DMS79 treated with DMSO at 0.1 percent for 48 hours (cell line): ENCODE results near the gene DENND1A.
A peak's percentile ranks its signal among the peaks of the same experiment; 100 is the strongest.

Experiments used
- DNase-seq: peaks from one replicate; lab custom pipeline; 2025; lab: John Stamatoyannopoulos, UW

DENND1A gene

DNA sequence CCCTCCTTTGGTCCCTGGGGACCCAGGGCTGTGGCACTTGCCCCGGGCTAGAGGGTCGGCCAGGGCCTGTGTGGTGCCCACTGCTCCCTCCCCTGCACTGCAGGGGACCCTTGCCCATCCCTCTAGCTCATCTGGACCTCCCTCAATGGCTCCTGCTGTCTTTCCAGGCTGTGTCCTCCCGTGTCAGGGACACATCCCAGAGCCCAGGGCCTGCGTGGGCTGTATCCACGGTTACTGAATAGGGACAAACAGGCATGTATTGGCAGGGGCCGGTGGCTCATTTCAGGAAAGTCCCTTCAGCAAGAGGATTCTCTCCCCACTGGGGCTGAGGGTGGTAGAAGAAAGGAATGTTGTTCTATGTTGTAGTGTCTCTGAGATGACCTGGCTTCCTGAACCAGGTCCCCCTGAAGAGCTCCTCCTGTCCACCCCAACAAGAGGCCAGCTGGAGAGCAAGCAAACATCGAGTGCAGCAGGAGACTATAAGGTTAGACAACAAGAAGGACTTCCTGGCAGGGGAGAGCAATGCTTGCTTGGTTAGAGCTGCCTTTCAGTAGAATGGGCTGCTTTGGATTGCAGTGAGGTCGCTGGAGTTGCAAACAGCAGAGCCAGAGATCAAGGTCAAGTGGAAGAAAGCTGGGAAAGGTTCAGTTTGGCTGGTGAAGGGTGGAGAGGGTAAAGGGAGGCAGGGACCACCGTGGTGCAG is 575.0 kb downstream of the DENND1A start:
- no peak for DNase-seq

DNA sequence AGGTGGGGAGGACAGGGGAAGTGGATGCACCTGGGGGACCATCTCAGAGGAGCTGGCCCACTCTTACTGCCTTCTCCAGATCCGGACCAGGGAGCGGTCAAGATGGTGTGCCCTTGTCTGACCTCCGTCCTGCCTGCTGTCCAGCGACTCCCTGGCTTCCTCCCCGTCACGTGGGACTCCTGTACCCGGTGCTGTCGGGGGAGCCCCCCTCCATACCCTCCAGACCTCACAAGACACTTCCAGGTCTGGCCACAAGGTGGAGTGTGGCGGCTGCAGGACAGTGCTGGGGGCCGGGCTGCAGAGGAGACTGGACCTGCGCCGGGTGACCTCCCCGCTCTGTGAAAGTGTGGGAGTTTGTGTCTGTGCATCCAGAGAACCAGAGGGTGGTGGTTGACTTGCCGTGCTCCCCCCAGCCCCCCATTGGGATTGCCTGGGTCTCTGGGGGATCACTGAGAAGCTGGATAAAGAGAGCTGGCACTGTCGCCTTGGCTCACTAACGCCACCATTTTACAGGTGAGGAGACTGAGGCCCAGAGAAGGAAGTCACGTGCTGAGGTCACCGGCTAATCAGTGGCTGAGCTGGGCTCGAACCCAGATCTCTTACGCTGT is 575.8 kb downstream of the DENND1A start:
- DNase-seq: no peak

DNA sequence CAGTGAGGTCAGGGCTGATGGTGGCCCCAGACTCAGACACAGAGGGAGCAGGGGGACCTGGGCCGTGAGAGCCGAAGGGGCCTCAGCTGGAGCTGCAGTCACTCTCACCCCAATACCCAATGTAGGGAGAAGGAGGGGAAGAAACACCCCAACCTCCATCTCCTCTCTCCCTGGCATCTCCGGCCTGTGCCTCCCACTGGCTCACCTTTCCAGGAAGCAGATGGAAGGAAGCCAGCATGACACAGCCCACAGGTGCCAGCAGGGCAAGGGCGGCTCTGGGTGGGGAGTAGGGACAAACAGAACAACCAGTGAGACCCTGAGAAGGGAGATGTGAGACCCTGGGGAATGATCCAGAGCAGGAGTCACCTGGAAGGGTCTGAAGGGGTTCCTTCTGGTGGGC is 576.9 kb downstream of the DENND1A start:
- DNase-seq: no peak

DNA sequence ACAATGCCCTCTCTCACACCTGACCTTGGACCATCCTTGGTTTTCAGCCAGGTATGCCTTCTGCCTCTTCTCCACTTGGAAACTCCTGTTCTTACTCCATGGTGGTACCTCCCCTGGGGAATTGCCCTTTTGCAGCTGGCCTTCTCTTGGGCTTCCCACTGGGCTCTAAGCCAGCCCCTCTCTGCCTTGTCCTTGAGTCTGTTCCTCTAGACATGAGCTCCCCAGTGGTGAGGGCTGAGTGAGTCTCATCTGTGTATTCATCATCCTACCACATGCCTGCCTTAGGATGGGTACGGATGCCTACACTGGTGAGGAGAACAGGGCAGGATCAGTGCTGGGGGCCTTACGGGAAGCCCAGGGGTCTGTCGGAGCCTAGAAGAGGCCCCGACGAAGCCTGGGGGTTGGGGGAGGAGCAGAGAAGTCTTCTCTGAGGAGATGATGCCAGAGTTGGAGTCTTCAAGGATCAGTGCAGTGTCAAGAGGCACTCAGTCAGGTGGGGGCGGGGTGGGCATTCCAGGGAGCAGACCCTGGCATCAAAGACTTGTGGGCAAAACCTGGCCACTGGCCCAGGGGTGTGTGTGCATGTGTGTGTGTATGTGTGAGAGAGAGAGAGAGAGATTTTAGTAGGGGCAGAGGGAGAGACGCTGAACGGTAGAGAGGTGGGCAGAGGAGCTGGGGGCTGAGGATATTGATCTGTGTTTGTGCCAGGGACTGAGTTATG is 579.2 kb downstream of the DENND1A start:
- DNase-seq: peak; percentile 93

DNA sequence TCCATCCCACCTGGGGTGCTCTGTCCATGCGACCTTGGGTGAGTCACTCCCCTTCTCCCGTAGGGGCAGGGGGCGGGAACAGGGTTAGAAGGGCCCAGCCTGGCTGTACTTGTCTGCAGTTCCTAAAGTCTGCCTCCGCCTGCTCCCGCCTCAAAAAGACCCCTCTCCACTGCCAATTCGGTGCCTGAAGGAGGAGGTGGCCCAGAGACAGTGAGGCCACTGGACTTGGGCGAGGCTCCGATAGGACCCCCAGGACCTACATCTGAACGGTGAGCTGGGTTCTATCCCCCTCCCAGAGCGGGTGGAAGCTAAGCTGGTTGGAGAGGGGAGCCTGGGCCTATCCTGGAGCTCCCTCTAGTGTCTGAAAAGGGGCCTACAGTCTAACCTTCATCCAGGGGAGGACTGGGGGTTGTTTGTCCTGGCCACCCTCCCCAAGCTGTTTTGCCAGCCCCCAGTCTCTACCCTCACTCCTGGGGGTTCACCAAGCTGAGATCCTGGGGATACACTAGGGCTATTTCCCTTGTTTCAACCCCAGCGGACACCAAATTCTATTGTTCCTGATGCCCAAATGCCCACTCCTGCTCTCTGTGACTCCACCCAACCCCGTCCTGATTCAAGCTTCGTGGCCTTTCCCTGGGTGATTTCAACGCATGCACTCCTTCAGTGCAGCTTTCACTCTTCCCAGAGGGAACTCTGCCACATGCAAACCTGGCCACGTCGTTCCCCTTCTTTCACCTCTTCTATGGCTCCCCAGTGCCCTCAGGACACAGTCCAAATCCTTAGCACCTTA is 580.0 kb downstream of the DENND1A start:
- DNase-seq: peak; percentile 77

DNA sequence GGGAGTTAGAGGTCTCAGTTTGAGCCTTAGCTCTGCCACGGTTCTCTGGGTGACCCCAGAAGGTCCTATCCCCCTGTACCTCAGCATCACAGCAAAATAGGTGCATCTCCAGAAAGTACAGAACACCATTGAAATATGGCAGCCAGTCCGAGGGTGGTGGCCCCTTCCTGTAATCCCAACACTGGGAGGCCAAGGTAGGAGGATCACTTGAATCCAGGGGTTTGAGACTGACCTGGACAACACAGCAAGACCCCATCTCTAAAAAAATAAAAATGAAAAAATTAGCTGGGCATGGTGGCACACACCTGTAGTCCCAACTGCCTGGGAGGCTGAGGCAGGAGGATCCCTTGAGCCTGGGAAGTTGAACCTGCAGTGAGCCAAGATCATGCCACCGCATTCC is 580.9 kb downstream of the DENND1A start:
- DNase-seq: no peak

DNA sequence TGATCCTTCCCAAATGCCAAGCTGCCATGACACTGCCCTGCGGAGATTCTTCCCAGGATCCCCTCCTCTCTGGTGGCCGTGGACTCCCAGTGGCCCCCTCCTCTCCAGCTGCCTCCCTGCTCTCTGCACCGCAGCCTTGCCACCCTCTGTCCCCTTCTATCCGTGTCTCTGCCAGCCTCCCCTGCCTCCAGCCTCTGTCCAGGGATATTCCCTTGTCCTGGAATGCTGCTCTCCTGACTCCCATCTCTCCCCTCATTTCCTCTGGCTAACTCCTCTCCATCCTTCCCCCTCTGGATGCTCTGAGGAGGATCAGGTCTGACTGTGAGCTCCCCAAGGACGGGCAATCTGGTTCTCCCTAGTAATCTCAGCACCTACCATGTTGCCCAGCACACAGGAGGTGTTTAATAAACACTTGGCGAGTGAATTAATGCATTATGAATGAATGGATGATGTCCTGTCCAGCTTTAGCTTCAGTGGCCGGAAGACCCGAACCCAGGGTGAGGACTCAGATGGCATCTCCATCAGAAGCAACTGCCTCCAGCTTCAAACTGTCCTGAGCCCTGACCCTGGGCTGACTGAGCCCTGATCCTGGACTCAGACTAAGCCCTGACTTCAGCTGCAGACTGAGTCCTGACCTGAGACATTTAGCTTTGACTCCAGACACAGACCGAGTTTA is 581.5 kb downstream of the DENND1A start:
- no peak for DNase-seq

DNA sequence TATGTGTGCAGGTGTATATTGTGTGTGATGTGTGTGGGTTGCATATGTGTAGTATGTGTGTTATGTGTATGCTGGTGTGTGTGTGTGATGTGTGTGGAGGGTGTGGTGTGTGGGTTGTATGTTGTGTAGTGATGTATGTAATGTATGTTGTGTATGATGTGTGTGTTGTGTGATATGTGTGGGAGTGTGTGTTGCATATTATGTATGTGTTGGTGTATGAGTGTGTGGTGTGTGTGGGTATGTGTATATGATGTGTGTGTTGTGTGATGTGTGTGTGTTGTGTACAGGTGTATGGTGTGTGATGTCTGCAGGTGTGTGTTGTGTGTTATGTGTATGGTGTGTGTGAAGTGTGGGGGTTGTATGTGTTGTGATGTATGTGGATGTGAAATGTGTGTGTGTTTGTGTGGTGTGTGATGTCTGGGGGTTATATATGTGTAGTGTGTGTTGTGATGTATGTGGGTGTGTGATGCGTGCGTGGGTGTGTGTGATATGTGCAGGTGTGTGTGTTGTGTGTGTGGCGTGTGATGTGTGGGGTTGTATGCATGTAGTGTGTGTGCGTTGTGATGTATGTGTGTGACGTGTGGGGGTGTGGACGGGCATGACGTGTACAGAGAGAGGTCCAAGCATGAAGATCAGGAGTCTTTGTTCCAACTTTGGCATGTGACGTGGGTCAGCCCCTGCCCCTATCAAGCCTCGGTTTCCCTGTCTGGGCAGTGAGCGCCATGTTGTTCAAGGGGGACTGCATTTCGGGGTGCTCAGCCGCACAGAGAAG is 582.5 kb downstream of the DENND1A start:
- DNase-seq: no peak

DNA sequence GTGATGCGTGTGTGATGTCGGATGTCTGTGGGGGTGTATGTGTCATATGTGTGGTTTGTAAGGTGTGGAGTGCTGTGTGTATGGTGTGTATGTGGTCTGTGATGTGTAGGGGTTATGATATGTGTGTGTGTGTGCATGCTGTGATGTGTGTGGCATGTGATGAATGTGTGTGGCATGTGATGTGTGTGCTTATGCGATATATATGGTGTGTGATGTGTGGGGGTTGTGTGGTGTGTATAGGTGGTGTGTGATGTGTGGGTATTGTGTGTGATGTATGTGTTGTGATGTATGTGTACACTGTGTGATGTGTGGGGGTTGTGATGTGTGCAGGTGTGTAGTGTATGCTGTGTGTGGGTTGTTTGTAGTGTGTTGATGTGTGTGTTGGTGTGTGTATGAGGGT is 583.1 kb downstream of the DENND1A start:
- no peak for DNase-seq

DNA sequence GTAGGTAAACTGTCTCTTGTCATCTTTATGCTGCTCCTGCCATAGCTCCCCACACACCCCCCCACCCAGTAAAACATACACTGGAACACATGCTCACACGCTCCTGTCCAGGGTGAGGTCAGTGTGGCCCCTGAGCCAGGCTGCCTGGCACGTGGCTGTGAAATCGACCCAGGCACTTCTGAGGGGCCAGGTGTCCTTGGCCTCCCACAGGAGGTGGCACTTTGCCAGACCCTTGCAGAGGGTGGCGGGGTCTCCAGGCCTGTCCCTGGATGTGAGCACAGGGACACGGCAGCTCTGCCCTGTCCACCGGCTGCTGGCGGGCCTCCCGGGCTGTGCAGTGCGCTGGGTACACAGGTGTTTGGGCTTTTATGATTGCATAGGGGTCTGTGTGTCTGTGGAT is 583.9 kb downstream of the DENND1A start:
- peak; percentile 41 for DNase-seq

DNA sequence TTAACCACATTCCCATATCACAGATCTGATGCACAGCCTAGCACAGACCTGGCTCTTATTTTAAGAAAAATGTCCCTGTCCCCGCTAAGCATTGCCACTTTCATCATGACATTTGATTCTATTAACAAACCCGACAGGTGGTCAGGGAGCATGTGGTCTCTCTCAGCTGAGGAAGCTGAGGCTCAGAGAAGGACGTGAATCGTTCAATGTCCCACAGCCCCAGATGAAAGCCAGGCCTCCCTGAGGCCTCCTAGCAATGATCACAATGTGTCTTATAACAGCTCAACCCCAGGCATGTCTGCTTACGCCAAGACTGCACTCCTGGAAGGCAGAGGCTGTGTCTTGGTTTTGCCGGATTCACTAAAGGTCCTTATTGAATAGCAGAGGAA is 584.4 kb downstream of the DENND1A start:
- DNase-seq: peak; percentile 41

DNA sequence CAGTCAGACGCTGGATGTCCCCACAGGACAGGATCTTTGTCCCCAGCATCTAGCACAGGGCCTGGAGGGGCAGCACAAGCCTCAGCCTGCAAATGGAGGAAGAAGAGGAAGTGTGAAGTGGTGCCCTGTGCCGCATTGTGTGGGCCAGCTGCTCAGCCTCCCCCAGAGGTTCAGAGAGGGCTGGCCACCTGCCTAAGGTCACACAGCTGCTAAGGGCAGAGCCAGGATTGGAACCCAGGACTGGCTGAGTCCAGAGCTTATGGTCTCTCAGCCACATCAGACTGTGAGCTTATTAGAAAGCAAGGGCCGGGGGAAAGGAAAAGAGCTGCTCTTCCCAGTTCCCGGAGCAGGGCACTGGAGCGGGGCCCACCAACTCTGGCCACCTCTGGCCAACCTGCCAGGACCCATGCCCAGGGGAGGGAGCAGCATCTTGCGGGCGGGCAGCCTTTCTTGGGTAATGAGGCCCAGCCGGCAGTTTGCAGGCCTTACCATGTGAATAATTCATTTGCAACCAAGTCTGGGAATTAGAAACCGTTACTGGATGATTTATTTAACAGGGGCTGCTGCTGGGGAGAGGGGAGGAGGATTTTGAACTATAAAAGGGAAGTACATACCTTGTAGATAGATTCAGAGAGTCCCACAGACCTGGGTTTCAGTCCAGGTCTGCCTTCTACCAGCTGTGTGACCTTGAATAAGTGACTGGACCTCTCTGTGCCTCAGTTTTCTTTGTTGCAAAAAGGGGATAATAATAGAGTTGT is 585.6 kb downstream of the DENND1A start:
- DNase-seq: no peak

DNA sequence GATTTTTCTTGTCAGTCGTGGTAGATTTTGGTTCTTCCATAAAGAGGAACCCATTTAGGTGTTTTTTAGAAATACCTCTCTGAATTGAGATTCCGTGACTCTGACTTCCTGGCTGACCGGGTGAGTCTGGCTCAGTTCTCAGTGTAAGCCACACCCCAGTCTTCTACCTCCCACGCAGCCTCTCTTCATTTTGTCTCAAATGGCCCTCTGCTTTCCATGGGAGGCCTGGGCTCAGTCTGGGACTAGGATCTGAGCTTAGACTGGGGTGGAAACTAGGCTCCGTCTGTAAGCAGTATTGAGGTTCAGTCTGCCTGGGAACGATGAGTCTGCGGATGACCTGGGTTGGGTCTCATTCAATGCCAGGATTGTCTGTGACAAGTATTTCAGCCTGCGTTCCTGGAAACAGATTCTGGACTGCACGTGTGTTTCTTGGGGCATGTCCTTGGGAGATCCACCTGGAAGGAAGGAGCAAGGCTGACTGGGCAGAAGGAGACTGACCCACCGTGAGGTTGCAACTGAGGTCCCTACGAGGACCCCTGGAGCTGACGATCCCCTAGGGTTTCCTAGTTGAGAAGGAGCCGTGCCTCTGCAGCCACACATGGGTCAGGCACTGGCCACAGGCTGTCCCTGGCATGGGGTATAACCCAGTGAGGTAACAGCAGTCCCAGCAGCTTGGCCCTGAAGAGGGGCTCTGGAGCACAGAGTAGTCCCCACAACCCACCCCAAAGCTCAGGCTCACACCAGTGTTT is 586.3 kb downstream of the DENND1A start:
- no peak for DNase-seq

DNA sequence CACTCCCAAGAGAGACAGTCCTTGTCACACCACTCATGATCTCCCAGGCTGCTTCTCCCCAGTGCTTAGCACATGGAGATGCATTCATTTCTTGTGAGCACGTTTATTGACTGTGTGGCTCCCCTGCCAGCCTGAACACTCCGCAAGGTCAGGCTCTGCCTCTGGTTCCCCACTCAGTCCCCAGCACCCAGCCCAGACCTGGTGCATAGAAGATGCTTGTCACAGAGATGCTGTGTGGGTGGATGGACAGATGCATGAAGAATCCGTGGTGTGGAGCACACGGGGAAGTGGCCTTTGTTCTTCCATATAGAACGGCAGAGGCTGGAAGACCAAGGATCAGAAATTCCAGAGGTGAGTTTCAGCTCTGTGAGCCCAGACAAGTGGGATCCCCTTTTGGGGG is 587.7 kb downstream of the DENND1A start:
- DNase-seq: no peak

DNA sequence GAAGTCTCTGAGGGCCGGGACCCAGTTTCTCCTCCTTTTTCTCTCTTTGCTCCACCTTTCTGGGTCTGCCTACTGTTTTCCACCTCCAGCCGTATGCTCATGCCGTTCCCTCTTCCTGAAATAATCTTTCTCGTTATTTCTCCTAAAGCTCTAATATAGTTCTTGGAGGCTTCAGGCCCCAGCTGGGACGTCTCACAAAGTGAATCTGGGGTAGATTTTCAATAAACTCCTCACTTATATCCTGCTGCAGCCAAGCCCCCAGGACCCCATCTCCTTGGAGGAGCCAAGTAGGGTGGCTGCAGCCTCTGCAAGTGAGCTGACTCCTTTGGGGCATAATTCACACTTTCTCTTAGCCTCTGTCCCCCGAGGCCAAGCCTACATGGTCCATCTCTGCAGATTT is 588.1 kb downstream of the DENND1A start:
- DNase-seq: no peak

DNA sequence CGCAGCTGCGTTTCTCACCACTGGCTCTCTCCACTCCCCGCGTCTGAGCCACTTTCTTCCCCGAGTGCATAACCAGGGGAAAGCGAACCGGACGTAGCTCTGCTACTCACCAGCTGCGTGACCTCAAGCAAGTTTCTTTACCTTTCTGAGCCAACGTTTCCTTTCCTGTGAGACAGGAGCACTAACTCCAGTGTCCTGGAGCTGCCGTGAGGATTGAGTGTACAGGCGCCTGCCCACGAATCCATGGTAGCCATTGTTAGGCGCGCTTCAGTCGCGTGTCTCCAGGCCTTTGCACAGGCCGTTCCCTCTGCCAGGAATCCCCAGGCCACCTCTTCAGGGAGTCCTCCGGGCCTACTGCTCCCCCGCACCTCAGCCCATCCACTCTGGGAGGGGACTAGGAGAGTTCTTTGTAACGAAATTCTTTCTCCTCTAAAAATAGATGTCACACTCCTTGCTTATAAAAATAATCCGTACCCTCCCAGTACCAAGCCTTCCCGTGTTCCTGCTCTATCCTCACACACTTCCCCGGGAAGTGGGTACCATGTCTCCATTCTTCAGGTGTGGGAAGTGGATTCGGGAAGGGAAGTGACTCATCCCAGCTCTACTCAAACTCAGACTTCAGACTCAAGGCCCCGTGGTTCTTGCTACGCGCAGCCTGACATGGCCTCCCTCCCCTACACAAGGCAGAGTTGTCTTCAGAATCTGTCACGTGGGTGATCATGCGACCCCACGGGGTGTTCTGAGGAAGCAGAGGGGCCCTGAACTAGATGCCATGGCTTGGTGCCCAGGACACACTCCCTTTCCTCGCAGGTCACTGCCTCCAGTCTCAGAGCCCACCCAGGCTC is 590.0 kb downstream of the DENND1A start:
- peak; percentile 49 for DNase-seq

DNA sequence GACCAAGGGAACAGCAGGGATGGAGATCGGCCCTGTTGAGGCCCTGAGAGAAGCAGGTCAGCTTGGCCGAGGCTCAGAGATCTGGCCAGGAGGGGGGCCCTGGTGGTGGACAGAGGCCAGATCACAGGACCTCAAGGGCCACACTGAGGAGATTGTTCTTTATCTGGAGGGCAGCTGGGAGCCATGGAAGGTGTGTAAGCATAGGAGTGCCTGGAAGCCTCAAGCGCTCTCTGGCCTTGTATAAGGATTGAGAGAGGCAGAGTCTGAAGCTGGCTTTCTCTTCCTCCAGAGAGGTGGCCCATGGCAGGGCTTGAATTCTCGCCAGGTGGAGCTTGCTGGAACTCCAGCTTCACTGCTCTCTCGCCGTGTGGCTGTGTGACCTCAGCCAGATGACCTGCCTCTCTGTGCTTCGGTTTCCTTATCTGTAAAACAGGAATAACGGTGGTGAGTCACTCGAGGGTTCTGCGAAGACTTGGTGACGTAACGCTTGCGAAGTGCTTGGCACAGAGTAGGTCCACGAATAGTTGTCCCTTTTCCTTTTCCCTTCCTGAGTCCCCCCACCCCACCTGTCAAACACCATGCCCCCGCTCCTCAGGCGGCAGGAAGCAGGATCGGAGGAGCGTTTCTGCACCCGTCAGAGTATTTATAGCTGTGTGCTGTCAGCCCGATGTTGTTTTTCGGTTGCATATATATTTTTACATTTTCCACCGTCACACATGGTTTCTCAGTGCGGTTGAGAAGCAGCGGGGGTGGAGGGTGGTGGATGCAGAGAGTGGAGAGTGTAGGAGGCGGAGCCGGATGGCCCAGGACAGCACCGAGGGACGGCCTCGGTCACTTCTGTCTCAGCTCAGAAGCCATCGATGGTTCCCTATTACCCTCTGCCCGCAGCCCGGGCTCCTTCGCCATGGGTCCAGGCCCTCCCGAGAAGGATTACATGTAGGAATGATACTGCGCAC is 590.9 kb downstream of the DENND1A start:
- DNase-seq: no peak

DNA sequence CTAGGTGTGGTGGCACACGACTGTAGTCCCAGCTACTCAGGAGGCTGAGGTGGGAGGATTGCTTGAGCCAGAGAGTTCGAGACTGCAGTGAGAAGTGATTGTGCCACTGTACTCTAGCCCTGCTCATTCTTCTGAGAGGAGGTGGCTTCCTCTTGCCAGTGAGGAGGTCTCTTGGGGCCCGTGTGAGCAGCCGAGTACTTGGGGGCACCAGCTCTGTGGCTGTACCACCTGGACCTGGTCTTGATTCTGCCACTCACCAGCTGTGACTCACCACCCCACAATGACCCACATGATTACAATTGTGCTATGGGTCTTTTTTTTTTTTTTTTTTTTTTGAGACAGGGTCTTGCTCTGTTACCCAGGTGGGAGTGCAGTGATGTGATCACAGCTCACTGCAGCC is 592.0 kb downstream of the DENND1A start:
- DNase-seq: no peak
